HUDEP-2 (cell line): Measurements from ENCODE around the gene CCM2L.

Experiments
- DNase-seq, 76 experiments: peaks; one replicate each; lab custom pipeline; 2025; ENCODE audit not compliant: unreplicated experiment in 76 of 76; lab: John Stamatoyannopoulos, UW

Gene CCM2L

GRCh38 chr20:32080783-32081182 is 70.5 kb downstream of the CCM2L start:
- DNase-seq = no peak
